Chondrocyte (in vitro differentiated cells): Measurements from ENCODE around the gene SFTA2. TPM values are rescaled to one million over a fixed set of nuclear protein-coding genes. Genes with fewer than 3 reads are reported as not detected.

Source experiments
- DNase-seq: peaks from one replicate; pipeline ENCODE4 v3.0.0; 2021; ENCODE audit warnings: mixed read lengths, low spot score
- H3K27ac Mint-ChIP-seq: one replicate; pipeline ENCODE4 v1.8.0; 2021; ENCODE audit warnings: mild to moderate bottlenecking, moderate library complexity, mixed read lengths; ENCODE audit not compliant: unreplicated experiment
- H3K27me3 Mint-ChIP-seq: 2 replicates; pipeline ENCODE4 v1.8.0; 2021; ENCODE audit warnings: low read depth, mixed read lengths
- H3K36me3 Mint-ChIP-seq: 2 replicates; pipeline ENCODE4 v1.8.0; 2021; ENCODE audit warnings: low read depth, mixed read lengths
- H3K4me1 Mint-ChIP-seq: 2 replicates; pipeline ENCODE4 v1.8.0; 2021; ENCODE audit warnings: low read depth, mild to moderate bottlenecking, mixed read lengths
- H3K4me3 Mint-ChIP-seq: one replicate; pipeline ENCODE4 v1.8.0; 2021; ENCODE audit warnings: mild to moderate bottlenecking, moderate library complexity, mixed read lengths; ENCODE audit not compliant: unreplicated experiment
- H3K9me3 Mint-ChIP-seq: 2 replicates; pipeline ENCODE4 v1.8.0; 2021; ENCODE audit warnings: low read depth, mixed read lengths
- total RNA-seq: library from RNA; stranded (reverse); gene quantifications from 3 replicates; pipeline ENCODE4 v1.2.1, GENCODE V29; 2021
- TF ChIP-seq, protein P1 (sequence below): fragments of 200-600 bp; sonication (generic); IDR thresholded peaks from 2 replicates; pipeline ENCODE4 v1.5.0; 2021; ENCODE audit warnings: antibody characterized with exemption, mild to moderate bottlenecking, moderate library complexity

SFTA2 gene
- total RNA-seq, 1 donor from 2014 or later = not detected

DNA sequence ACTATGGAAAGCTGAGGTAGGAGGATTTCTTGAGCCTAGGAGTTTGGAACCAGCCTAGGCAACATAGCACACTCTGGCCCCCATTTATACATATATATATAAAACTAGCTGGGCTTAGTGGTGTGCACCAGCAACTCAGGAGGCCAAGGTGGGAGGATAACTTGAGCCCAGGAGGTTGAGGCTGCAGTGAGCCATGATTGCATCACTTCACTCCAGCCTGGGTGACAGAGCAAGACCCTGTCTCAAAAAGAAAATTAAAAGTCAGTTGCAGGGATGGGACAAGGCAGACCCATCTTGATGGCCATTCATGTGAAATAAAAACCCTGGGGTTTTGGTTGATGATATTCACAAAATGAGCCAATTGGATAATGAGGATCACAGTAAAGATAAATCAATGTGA lies 30.5 kb downstream of the SFTA2 start:
- Mint-ChIP-seq H3K27me3 (no peaks in the 10 kb centered on the region), H3K9me3 (no peaks in the 10 kb centered on the region), H3K4me3 (no peak overlapping the region), H3K36me3 (peaks cover 21% of the 10 kb centered on the region), H3K27ac (no peak overlapping the region), H3K4me1 (no peaks in the 10 kb centered on the region)
- DNase-seq = no peak
- TF ChIP-seq, protein P1, sequence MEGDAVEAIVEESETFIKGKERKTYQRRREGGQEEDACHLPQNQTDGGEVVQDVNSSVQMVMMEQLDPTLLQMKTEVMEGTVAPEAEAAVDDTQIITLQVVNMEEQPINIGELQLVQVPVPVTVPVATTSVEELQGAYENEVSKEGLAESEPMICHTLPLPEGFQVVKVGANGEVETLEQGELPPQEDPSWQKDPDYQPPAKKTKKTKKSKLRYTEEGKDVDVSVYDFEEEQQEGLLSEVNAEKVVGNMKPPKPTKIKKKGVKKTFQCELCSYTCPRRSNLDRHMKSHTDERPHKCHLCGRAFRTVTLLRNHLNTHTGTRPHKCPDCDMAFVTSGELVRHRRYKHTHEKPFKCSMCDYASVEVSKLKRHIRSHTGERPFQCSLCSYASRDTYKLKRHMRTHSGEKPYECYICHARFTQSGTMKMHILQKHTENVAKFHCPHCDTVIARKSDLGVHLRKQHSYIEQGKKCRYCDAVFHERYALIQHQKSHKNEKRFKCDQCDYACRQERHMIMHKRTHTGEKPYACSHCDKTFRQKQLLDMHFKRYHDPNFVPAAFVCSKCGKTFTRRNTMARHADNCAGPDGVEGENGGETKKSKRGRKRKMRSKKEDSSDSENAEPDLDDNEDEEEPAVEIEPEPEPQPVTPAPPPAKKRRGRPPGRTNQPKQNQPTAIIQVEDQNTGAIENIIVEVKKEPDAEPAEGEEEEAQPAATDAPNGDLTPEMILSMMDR = no peak

DNA sequence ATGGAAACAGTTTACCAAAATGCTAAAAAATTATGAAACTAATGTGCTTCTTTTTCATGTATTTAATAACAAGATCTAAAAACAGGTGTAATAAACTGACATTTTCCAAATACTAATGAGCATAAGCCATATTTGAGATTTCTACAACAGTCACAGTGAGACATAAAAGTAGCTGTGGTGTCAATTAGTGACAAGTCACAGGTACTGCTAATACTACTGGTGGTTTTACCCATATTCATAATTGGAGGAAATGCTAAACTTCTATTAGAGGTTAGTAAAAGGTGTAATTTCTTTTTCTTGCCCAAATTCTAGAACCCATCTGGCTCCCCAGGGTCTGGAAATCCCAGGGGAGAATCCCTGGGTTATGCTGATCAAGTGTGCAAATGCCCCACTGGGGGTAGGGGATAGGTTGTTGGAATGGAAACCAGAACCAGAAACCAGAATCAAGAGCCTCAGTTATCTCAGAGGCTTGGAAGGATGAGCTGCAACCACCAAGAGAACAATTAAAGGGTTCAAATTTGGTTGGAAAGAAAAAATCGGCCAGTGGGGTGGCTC lies 31.0 kb downstream of the SFTA2 start:
- H3K9me3 Mint-ChIP-seq = no peaks in the 10 kb centered on the region
- TF ChIP-seq, protein P1 = no peak
- DNase-seq = no peak
- H3K4me1 Mint-ChIP-seq = no peaks in the 10 kb centered on the region
- no peak overlapping the region for H3K27ac Mint-ChIP-seq
- H3K27me3 Mint-ChIP-seq = no peaks in the 10 kb centered on the region
- peaks cover 24% of the 10 kb centered on the region for H3K36me3 Mint-ChIP-seq
- H3K4me3 Mint-ChIP-seq = no peak overlapping the region

DNA sequence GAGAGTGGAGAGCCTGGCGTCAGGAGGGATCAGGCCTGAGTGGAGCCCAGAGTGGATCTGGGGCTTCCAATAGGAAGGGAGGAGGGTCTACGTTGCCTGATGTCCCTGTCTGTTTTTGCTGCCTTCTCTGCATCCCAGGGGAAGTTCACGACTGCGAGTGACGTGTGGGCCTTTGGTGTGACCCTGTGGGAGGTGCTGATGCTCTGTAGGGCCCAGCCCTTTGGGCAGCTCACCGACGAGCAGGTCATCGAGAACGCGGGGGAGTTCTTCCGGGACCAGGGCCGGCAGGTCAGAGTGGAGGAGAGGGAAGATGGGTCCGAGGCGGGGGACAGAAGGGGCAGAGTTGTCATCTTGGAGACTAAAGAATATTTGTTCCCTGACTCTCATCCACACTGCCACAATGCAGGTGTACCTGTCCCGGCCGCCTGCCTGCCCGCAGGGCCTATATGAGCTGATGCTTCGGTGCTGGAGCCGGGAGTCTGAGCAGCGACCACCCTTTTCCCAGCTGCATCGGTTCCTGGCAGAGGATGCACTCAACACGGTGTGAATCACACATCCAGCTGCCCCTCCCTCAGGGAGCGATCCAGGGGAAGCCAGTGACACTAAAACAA lies 33.1 kb downstream of the SFTA2 start:
- Mint-ChIP-seq H3K4me3 (no peak overlapping the region), H3K27ac (no peak overlapping the region), H3K27me3 (no peaks in the 10 kb centered on the region), H3K9me3 (no peaks in the 10 kb centered on the region), H3K4me1 (no peaks in the 10 kb centered on the region), H3K36me3 (peaks cover 40% of the 10 kb centered on the region)
- TF ChIP-seq, protein P1 = no peak
- DNase-seq = no peak

DNA sequence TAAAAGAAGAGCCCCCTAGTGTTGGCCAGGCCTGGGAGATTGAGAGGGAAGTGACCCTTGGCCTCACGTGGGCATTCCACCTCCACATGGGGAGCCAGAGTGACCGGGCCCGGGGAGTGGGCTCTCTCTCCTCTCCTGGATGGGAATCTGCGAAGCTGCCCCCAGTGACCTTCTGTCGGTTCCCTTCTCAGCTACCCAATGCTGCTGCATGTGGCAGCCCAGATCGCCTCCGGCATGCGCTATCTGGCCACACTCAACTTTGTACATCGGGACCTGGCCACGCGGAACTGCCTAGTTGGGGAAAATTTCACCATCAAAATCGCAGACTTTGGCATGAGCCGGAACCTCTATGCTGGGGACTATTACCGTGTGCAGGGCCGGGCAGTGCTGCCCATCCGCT lies 34.1 kb downstream of the SFTA2 start:
- H3K4me3 Mint-ChIP-seq = no peak overlapping the region
- H3K4me1 Mint-ChIP-seq = no peaks in the 10 kb centered on the region
- H3K27ac Mint-ChIP-seq = no peak overlapping the region
- peaks cover 41% of the 10 kb centered on the region for H3K36me3 Mint-ChIP-seq
- no peaks in the 10 kb centered on the region for H3K27me3 Mint-ChIP-seq
- H3K9me3 Mint-ChIP-seq = no peaks in the 10 kb centered on the region
- DNase-seq = no peak
- TF ChIP-seq, protein P1 = no peak

DNA sequence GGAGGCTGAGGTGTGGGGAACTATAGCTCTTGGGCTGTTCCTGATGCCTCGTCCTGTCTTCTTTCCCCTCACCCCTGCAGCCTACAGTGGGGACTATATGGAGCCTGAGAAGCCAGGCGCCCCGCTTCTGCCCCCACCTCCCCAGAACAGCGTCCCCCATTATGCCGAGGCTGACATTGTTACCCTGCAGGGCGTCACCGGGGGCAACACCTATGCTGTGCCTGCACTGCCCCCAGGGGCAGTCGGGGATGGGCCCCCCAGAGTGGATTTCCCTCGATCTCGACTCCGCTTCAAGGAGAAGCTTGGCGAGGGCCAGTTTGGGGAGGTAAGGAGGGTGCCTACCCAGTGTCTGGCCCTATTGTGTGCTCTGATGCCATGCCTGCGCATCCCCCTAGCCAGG lies 35.4 kb downstream of the SFTA2 start:
- DNase-seq = no peak
- H3K27me3 Mint-ChIP-seq = no peaks in the 10 kb centered on the region
- no peaks in the 10 kb centered on the region for H3K4me1 Mint-ChIP-seq
- no peaks in the 10 kb centered on the region for H3K9me3 Mint-ChIP-seq
- peaks cover 48% of the 10 kb centered on the region for H3K36me3 Mint-ChIP-seq
- no peak overlapping the region for H3K27ac Mint-ChIP-seq
- no peak overlapping the region for H3K4me3 Mint-ChIP-seq
- TF ChIP-seq, protein P1 = no peak
